GM18907 (cell line): Measurements from ENCODE around the gene DMPK.
"Not testable (repeated sequence)": the region's sequence is repeated elsewhere in the genome, so short reads cannot be mapped to it uniquely, and the experiment has no call there.

Experiments used
- ATAC-seq: cut with Tn5 transposase; IDR thresholded peaks from one replicate; pipeline ENCODE4 v1.9.1; 2021; ENCODE audit warnings: mild to moderate bottlenecking, moderate library complexity; ENCODE audit not compliant: unreplicated experiment

DMPK gene

DNA sequence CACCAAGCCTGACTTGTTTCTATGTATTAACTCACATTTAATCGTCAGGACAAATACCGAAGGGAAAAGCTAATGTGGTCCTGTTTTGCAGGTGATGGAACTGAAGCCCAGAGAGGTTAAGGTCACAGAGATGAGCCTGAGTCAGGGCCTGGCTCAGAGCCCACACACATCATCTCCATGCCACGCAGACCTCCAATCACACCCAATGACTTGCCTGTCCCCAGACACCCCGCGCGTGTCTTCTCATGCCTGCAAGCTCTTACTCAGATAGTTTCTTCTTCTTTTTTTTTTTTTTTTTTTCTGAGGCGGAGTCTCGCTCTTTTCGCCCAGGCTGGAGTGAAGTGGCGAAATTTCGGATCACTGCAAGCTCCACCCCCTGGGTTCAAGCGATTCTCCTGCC is 29.7 kb downstream of the DMPK start:
- ATAC-seq = no peak

- not testable (repeated sequence) for ATAC-seq
Measured at GRCh38 chr19:45751483-45751882, 30.8 kb downstream of the DMPK start.

- no peak for ATAC-seq
Measured at GRCh38 chr19:45747513-45747912, 34.8 kb downstream of the DMPK start.

- ATAC-seq = no peak
Measured at GRCh38 chr19:45746866-45747265, 35.4 kb downstream of the DMPK start.

- no peak for ATAC-seq
Measured at GRCh38 chr19:45745606-45746005, 36.7 kb downstream of the DMPK start.

DNA sequence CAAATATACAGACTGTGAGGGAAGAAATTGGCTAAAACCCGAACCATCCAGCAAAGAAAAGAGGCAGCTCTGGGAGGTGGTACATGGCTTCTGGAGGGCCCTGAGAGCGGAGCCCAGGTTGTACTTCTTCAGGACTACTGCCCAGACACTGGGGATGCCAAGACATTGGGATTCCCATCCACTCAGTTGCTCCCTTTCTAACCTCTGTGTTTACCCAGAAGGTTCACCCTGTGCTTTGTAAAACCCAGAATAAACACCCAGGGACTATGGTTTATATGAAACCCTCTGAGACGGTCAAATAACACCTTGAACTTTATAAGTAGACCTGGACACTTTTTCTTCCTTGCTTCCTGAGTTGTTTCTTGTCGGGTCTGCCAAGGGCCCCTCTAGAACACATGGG is 39.3 kb downstream of the DMPK start:
- ATAC-seq = no peak

DNA sequence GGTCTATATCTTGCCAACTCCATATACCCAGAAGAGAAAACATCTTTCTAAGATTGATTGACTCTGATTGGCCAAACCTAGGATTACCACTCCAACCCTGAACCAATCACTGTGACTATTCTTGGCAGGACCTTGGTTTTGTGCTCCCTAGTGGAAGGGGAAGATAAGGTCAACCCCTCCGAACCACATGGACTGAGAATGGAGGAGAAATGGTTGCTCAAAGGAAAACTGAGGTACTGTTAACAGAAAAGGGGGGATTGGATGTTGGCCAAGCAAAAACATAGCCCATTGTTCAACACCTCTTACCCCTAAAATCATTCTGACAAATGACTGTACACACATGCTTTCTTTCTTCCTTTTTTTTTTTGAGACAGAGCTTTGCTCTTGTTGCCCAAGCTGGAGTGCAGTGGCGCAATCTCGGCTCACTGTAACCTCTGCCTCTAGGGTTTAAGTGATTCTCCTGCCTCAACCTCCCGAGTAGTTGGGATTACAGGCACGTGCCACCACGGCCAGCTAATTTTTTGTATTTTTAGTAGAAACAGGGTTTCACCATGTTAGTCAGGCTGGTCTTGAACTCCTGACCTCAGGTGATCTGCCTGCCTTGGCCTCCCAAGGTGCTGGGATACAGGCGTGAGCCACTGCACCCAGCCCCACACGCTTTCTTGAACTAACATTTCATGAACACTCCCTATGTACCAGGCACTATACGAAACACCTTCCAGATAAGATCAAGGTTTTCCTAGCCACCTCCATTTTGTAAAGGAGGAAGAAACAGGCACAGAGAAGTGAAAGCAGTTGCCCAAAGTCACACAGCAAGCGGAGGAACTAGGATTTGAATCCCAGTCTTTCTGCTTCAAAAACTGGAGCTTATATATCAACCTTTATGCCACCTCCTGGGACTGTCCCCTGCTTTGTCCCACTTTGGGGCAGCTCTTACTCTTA is 42.5 kb downstream of the DMPK start:
- ATAC-seq = no peak

DNA sequence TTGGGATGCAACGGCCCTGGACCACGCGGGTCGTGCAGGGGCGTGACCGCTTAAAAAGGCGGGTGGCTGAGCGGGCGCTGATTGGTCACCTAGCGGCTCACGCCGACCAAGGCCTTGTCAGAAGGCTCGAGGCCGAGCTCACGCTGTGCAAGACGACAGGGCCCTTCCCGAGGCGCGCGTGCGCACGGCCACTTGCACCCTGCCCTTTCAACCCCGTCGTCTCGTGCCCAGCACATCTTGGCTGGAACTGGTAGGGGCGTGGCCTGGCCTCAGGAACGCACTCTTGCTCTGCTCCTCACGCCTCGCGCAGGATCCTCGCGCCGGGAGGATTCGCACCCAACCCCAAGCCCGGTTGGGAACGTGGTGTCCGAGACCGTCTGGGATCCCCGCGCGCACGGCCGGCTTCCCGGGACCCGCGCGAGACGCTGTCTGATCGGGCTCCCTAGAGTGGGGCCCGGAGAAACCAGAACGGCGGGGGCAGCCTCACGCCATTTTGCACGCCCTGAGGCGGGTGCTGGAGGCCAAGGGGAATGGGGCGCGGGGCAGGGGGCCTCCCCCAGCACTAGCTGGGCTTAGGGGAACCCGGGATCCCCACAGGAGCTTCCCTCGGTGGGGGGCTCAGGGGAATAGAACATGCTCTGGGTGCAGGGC is 49.0 kb downstream of the DMPK start, which contains the start of gene MEIOSIN:
MEIOSIN (plus strand) TSS at position 280 of the 651 bp plus-strand sequence. CDS start 1,938 bp downstream, outside the sequence.
- no peak for ATAC-seq

- ATAC-seq = peak; percentile 94
Measured at GRCh38 chr19:45730368-45731288, 51.7 kb downstream of the DMPK start, which contains the start of gene FBXO46. FBXO46 (minus strand) TSS chr19:45730896; CDS start chr19:45713495, 17,401 bp downstream.

GRCh38 chr19:45729800-45730290 is 52.4 kb downstream of the DMPK start:
- no peak for ATAC-seq

GRCh38 chr19:45728683-45729082 is 53.6 kb downstream of the DMPK start:
- ATAC-seq = not testable (repeated sequence)

GRCh38 chr19:45720065-45720464 is 62.2 kb downstream of the DMPK start:
- ATAC-seq = not testable (repeated sequence)
